Cardiac septum (tissue), 1 donor: Measurements from ENCODE around the gene HGD. TPM values are rescaled to one million over a fixed set of nuclear protein-coding genes. Genes with fewer than 3 reads are reported as not detected.

Source experiments
- DNase-seq: peaks from one replicate; pipeline ENCODE4 v3.0.0-alpha.2; 2020; ENCODE audit warnings: low spot score
- intact Hi-C: fragments of 100-400 bp; cut with DNase I; formaldehyde crosslinking; loops from one replicate; pipeline ENCODE4 v1.14.0; 2022
- total RNA-seq: library from RNA; stranded (reverse); fragmentation: NEBNext Ultra II Directional; extraction: Animal tissue kit (Norgen Biotek cat#: 25700); gene quantifications from one replicate; pipeline ENCODE4 v1.2.1, GENCODE V29; 2021
- donor health status: DM: no; HTN: no; CAD: no.

The HGD gene
- total RNA-seq, 1 donor from 2014 or later = 0.73 TPM

DNA sequence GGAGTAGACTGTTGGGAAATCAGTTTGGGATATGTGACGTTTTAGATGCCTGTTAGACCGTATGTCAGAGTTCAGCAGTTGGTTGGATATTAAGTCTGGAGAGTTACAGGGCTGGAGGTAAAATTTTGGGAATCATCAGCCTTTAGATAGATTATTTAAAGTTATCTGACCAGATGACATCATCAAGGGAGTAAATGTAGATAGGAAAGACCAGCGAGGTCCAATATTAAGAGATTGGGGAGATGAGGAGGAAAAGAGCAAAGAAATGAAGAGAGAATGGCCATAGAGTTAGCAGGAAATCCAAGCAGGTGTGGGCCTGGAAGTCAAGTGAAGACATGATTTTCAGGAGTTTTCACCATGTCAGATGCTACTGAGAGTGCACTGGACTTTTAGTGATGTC, 82.8 kb downstream of the HGD start:
- intact Hi-C loops = no loop called here
- DNase-seq = no peak

DNA sequence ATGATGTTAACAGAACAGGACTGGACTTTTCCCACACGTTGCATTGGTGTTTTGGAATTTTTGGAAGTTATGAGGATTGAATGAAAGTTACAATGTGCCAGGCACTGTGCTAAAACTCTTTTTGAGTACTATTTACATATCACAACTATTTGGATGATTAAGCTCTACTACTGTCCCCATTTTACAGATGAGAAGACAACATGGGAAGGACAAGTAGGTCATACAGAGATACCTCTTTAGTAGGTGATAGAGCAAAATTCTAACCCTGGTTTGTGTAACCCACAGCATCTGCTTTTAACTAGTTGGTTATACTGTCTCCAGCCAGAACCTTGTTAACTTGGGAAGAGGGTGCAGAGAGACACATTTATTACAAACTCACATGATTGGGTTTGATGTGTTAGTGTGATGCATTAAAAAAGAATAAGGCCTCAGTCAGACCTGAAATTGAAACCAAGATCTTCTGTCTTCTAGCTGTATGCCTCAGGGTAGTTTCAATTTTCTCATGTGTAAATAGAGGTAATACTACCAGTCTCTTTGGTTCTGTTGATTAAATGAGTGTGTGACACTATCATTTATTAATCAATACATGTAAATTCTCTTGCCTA, 84.5 kb downstream of the HGD start:
- DNase-seq = no peak
- intact Hi-C loops = loop anchor here (2.0 kb wide), 1 partner anchor 145 kb away; the partner anchor contains the start of genes GTF2E1 and RABL3

DNA sequence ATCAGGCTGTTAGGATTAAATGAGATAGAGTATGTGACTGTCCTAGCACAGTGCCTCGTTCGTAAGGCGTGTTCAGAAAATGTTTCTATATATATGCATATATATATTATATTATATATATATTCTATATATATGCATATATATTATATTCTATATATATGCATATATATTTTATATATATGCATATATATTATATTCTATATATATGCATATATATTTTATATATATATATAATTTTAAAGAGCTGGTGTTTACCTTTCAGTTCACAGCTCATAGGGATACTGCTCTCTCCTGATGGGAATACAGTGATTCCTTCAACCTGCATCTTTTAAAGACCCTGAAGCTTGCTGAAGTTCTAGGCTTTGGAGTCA, 85.2 kb downstream of the HGD start:
- DNase-seq = no peak
- intact Hi-C loops = loop anchor here (2.0 kb wide), 1 partner anchor 146 kb away; the partner anchor contains the start of genes GTF2E1 and RABL3

DNA sequence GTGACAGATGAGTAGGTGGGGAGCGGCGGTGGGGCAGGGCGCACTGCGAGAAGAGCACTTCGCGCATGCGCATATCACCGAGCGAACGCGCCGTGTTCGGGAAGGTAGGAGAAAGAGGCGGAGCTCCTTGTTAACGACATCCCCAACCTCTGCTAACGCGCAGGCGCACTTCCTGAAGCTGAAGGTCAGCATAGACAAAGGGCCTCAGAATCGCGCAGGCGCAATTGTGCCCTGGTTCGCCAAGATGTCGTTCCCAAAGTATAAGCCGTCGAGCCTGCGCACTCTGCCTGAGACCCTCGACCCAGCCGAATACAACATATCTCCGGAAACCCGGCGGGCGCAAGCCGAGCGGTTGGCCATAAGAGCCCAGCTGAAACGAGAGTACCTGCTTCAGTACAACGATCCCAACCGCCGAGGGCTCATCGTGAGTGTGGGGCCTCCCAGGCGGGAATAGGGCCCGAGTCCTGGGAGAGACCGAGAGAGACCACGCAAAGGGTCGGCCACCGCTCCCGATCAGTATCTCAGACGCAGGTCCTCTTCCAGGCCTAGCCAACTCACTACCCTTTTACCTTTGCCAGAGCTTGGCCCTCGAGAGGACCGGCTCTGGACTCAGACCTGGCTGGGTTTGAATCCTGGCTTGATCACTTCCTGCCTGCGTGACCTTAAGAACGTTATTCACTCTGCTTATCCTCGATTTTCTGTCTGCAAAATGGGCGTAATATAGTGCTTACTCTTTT, 85.8 kb downstream of the HGD start, which contains the start of gene NDUFB4:
Gene NDUFB4, plus strand, starts transcription at position 221 of the 737 bp plus-strand sequence. Its CDS starts 24 bp downstream, at position 245.
- intact Hi-C loops = loop anchor here (2.0 kb wide), 1 partner anchor 147 kb away; the partner anchor contains the start of genes GTF2E1 and RABL3

DNA sequence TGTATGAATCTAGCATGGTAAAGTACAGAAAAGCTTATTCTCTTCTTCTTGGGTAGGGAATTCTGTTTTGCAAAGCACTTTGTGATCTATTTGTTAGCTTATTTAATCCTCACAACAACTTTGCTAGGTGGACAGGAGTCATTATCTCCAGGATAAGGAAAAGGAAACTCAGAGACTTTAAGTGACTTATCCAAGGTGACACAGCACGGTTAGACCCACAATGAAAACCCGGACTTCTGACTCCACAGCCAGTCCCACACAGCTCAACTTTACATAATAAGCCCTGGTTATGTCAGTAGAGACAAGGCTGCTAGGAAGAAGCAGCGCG, 86.3 kb downstream of the HGD start:
- intact Hi-C loops = loop anchor here (2.0 kb wide), 1 partner anchor 147 kb away; the partner anchor contains the start of genes GTF2E1 and RABL3

More for the DNA sequence above, 85.8 kb downstream of the HGD start, which contains the start of gene NDUFB4:
- DNase-seq = peak; percentile 99

DNA sequence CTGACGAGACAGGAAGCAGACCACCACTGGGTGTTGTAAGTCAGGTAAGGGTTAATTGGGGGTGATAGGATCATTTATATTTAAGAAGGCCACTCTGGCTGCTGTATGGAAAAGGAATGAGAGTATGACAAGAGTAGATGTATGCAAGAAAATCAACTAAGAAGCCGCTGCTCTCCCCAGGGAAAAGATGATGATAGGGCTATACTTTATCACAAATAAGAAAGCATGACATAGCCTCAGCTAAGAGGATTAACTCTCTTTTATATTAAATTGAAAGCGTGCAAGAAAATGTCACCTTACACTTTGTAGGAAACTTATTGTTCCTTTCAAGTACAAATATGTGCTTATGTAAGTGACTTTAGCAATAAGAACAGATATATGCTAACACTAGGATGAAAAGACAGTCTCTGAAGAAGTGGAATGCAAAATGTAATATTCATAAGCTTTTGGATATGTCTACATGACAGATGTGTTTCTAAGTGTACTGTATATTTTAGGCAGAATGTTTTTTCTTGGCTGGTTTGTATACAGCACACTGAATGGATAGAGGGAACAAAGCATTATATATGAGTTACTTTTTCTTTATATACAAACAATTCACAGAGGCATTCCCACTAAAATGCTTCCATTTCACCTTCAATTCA, 94.6 kb downstream of the HGD start:
- DNase-seq = no peak
- intact Hi-C loops = no loop called here

More for the DNA sequence above, 86.3 kb downstream of the HGD start:
- no peak for DNase-seq

Other genes starting within 250 kb of the HGD start
- gene FSTL1, start 231.2 kb downstream of the HGD start, total RNA-seq = 140 TPM
- gene NDUFB4, start 85.9 kb downstream of the HGD start, total RNA-seq = 360 TPM
- gene RABL3, start 60.3 kb upstream of the HGD start, total RNA-seq = 22.8 TPM
- gene GTF2E1, start 60.5 kb upstream of the HGD start, total RNA-seq = 13.2 TPM
- gene STXBP5L, start 226.0 kb upstream of the HGD start, total RNA-seq = not detected